Measurements from ENCODE around the gene DIS3L2. TPM values are rescaled to one million over a fixed set of nuclear protein-coding genes. Genes with fewer than 3 reads are reported as not detected.
"Not testable (repeated sequence)": the region's sequence is repeated elsewhere in the genome, so short reads cannot be mapped to it uniquely, and the experiment has no call there.

Gene DIS3L2
- total RNA-seq, 1 donor from 2014 or later = 34.7 TPM

- DNase-seq = no peak
These were observed 155.9 kb downstream of the DIS3L2 start for GRCh38 chr2:232117413-232117812.

GRCh38 chr2:232120911-232121310 is 159.4 kb downstream of the DIS3L2 start:
- DNase-seq = no peak

- no peak for DNase-seq
These were observed 162.8 kb downstream of the DIS3L2 start for GRCh38 chr2:232124309-232124708.

- peak; percentile 9 for DNase-seq
These were observed 165.0 kb downstream of the DIS3L2 start for GRCh38 chr2:232126301-232127099.

- DNase-seq = no peak
These were observed 168.0 kb downstream of the DIS3L2 start for GRCh38 chr2:232129483-232129882.

GRCh38 chr2:232132181-232132580 is 170.7 kb downstream of the DIS3L2 start:
- peak; percentile 9 for DNase-seq

- DNase-seq = no peak
These were observed 171.6 kb downstream of the DIS3L2 start for GRCh38 chr2:232133078-232133477.

GRCh38 chr2:232134939-232135338 is 173.4 kb downstream of the DIS3L2 start:
- DNase-seq = no peak

- DNase-seq = peak; percentile 19
These were observed 176.0 kb downstream of the DIS3L2 start for GRCh38 chr2:232137356-232138147.

- peak; percentile 17 for DNase-seq
These were observed 176.9 kb downstream of the DIS3L2 start for GRCh38 chr2:232138441-232138840.

- no peak for DNase-seq
These were observed 177.7 kb downstream of the DIS3L2 start for GRCh38 chr2:232139171-232139594.

GRCh38 chr2:232139786-232140562 is 178.5 kb downstream of the DIS3L2 start:
- DNase-seq = no peak

- DNase-seq = no peak
These were observed 180.1 kb downstream of the DIS3L2 start for GRCh38 chr2:232141591-232141990.

GRCh38 chr2:232142049-232142448 is 180.5 kb downstream of the DIS3L2 start:
- DNase-seq = peak; percentile 78

GRCh38 chr2:232142502-232142901 is 181.0 kb downstream of the DIS3L2 start:
- DNase-seq = no peak

- DNase-seq = no peak
These were observed 184.8 kb downstream of the DIS3L2 start for GRCh38 chr2:232146294-232146693.

GRCh38 chr2:232147440-232148077 is 186.0 kb downstream of the DIS3L2 start:
- no peak for DNase-seq

- DNase-seq = no peak
These were observed 200.7 kb downstream of the DIS3L2 start for GRCh38 chr2:232162187-232162586.

GRCh38 chr2:232170396-232170795 is 208.9 kb downstream of the DIS3L2 start:
- DNase-seq = peak; percentile 37

- no peak for DNase-seq
These were observed 213.1 kb downstream of the DIS3L2 start for GRCh38 chr2:232174662-232175061.

GRCh38 chr2:232176587-232176986 is 215.1 kb downstream of the DIS3L2 start:
- not testable (repeated sequence) for DNase-seq

GRCh38 chr2:232183279-232183678 is 221.8 kb downstream of the DIS3L2 start:
- DNase-seq = no peak
